ENCODE results near the gene CARMIL1.

DNA sequence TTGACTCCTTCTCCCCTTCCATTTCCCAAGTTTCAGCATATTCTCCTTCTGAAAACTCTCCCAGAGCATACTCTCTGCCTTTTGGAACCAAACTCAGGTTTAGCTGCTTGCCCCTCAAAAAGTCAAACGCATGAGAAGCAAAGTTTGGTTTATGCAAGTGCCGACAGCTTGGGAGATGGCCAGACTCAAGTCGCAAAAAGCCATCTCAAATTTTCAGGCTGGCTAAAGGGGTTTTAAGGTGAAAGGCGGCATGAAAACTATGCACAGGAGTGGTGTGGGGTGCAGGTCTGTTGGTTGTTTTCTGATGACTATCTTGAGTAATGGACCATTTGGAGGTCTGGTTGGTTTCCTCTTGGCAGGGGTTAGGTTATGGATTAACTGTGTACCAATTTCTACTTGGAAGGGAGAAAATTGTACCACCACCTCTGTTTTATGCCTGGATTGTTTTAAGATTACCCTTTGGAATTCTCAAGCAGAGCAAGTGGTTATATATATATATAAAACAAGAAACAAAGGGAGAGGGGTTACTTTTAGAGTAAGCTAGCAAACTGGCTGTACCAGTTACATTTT lies 320.4 kb downstream of the CARMIL1 start:
- TF ChIP-seq, protein P1, sequence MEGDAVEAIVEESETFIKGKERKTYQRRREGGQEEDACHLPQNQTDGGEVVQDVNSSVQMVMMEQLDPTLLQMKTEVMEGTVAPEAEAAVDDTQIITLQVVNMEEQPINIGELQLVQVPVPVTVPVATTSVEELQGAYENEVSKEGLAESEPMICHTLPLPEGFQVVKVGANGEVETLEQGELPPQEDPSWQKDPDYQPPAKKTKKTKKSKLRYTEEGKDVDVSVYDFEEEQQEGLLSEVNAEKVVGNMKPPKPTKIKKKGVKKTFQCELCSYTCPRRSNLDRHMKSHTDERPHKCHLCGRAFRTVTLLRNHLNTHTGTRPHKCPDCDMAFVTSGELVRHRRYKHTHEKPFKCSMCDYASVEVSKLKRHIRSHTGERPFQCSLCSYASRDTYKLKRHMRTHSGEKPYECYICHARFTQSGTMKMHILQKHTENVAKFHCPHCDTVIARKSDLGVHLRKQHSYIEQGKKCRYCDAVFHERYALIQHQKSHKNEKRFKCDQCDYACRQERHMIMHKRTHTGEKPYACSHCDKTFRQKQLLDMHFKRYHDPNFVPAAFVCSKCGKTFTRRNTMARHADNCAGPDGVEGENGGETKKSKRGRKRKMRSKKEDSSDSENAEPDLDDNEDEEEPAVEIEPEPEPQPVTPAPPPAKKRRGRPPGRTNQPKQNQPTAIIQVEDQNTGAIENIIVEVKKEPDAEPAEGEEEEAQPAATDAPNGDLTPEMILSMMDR (IDR thresholded peaks at IDR 0.05), result no peak
- TF ChIP-seq POLR2A (IDR thresholded peaks at IDR 0.05) (no peak), POLR2AphosphoS5 (IDR thresholded peaks at IDR 0.05; ENCODE audit: insufficient read depth in 1 of 2, low read depth in 1 of 2) (no peak)
